ENCODE data around the gene EFCAB6. TPM values are rescaled to one million over a fixed set of nuclear protein-coding genes. Genes with fewer than 3 reads are reported as not detected.

The EFCAB6 gene
- total and polyA plus RNA-seq, 8 donors, result 0.29 to 10.5 (median 3.5) TPM

DNA sequence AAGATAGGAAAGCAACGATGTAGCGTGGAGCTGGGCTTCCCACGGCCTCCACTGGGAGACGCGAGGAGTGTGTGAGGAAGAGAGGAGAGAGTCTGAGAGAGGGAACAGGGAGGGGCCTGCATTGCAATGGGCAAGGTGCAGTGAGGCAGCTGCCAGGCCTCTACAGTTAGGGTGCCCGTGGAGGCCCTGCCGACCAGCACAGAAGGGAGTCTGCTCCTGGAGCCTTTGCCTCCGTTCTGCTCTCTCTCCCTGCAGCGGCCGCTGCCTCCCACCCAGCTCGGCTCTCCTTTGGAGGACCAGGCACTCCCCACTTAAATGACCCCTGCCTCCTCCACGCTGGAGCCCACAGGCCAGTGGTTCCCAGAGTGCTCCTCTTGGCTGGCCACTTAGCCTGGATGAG lies 181.7 kb downstream of the EFCAB6 start:
- intact Hi-C loops (cut with DNase I; ENCODE audit: low total_unique reads), result no loop called here
- no peaks in the 10 kb centered on the region for H3K9me3 ChIP-seq
- H3K27ac ChIP-seq, result no peak overlapping the region
- TF ChIP-seq, protein P1, sequence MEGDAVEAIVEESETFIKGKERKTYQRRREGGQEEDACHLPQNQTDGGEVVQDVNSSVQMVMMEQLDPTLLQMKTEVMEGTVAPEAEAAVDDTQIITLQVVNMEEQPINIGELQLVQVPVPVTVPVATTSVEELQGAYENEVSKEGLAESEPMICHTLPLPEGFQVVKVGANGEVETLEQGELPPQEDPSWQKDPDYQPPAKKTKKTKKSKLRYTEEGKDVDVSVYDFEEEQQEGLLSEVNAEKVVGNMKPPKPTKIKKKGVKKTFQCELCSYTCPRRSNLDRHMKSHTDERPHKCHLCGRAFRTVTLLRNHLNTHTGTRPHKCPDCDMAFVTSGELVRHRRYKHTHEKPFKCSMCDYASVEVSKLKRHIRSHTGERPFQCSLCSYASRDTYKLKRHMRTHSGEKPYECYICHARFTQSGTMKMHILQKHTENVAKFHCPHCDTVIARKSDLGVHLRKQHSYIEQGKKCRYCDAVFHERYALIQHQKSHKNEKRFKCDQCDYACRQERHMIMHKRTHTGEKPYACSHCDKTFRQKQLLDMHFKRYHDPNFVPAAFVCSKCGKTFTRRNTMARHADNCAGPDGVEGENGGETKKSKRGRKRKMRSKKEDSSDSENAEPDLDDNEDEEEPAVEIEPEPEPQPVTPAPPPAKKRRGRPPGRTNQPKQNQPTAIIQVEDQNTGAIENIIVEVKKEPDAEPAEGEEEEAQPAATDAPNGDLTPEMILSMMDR (IDR thresholded peaks at IDR 0.05), result no peak
- TF ChIP-seq POLR2A (IDR thresholded peaks at IDR 0.05) (no peak), EP300 (IDR thresholded peaks at IDR 0.05) (no peak), POLR2AphosphoS5 (IDR thresholded peaks at IDR 0.05) (no peak)
- DNase-seq, result no peak
- no peaks in the 10 kb centered on the region for H3K36me3 ChIP-seq
- H3K4me1 ChIP-seq, result no peaks in the 10 kb centered on the region
- no peak overlapping the region for H3K4me3 ChIP-seq
- H3K27me3 ChIP-seq, result no peaks in the 10 kb centered on the region
- WGBS, 5 donors, result 85 to 90% (median 88%) methylated on average over 8 to 12 of the region's 12 CpGs

DNA sequence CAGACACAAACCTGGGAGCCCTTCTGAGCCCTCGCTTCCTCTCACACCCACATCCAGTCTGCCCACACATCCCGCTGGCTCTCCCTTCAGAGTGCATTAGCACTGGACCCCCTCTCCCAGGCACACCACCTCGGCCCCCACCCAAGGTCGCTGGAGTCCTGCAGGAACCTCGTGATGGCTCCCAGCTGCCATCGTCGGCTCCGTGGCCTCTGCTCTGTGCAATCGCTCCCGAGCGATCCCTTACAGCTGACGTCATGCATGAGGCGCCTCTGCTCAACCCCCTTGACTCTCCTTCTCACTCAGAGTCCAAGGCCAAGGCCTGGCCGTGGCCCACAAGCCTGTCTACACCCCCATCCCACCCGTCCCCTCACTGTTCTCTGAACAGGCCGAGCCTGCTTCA lies 183.9 kb downstream of the EFCAB6 start:
- no peak for DNase-seq
- H3K36me3 ChIP-seq, result no peaks in the 10 kb centered on the region
- TF ChIP-seq EP300 (IDR thresholded peaks at IDR 0.05) (no peak), POLR2A (IDR thresholded peaks at IDR 0.05) (no peak), POLR2AphosphoS5 (IDR thresholded peaks at IDR 0.05) (no peak)
- TF ChIP-seq, protein P1 (IDR thresholded peaks at IDR 0.05), result no peak
- WGBS, 5 donors, result 59 to 80% (median 71%) methylated on average over 16 of the region's 16 CpGs
- intact Hi-C loops (cut with DNase I; ENCODE audit: low total_unique reads), result no loop called here
- H3K9me3 ChIP-seq, result no peaks in the 10 kb centered on the region
- no peak overlapping the region for H3K27ac ChIP-seq
- H3K27me3 ChIP-seq, result no peaks in the 10 kb centered on the region
- H3K4me3 ChIP-seq, result no peak overlapping the region
- no peaks in the 10 kb centered on the region for H3K4me1 ChIP-seq

DNA sequence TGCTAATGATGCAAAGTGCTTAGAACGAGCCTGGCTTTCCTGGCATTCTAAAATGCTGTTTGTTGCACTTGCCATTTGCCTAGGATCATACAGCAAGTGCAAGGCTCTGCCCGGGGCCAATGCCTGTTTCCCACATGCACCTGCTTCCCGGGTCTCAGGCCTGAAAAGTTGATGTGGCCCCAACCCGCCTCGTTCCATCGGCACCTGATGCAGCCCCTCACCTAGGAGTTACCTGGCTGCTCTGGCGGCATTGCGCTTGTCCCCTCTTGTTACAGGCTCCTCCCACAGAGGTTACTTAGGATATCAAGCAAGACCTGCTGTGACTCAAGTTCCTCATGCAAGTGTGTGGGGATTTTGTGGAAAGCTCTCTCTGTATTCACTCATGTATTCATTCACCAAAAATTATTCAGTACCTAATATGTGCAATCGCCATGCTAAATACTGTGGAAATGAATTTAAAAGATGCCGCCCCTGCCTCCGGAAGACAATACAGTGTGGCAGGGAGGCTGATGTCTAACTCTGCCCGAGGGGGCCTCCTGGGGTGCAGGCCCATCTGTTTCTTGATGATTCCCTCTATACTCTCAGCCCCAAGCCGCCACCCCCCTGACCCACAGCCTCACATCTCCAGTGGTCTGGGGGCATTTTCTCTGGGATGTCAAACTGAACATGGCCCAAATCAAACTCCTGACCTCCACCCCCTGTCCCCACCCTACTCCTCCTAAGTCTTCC lies 184.5 kb downstream of the EFCAB6 start:
- intact Hi-C loops (cut with DNase I; ENCODE audit: low total_unique reads), result no loop called here
- H3K4me1 ChIP-seq, result no peaks in the 10 kb centered on the region
- no peak overlapping the region for H3K4me3 ChIP-seq
- WGBS, 5 donors, result 87 to 89% (median 88%) methylated on average over 13 of the region's 13 CpGs
- H3K27ac ChIP-seq, result no peak overlapping the region
- DNase-seq, result no peak
- TF ChIP-seq, protein P1 (IDR thresholded peaks at IDR 0.05), result no peak
- TF ChIP-seq EP300 (IDR thresholded peaks at IDR 0.05) (no peak), POLR2AphosphoS5 (IDR thresholded peaks at IDR 0.05) (no peak), POLR2A (IDR thresholded peaks at IDR 0.05) (no peak)
- no peaks in the 10 kb centered on the region for H3K36me3 ChIP-seq
- H3K27me3 ChIP-seq, result no peaks in the 10 kb centered on the region
- H3K9me3 ChIP-seq, result no peaks in the 10 kb centered on the region

DNA sequence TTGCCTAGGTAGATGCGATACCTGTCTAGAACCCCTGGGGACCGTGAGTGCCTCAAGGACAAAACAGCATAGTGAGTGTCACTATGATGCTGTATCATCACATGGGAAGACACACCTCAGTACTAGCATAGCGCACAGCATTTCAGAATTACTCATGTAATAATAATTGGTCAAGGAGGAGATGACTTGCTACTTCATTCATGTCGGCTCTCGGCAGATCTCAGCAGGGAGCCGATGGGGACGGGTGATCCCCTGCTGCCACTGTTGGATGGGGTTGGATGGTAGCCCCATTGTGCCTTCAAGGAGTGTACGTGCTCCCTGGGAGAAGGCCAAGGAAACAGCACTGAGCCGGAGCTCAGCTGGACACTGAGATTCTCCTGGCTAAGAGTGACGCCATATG lies 186.9 kb downstream of the EFCAB6 start:
- Histone ChIP-seq H3K27me3 (no peaks in the 10 kb centered on the region), H3K4me1 (no peaks in the 10 kb centered on the region), H3K27ac (no peak overlapping the region), H3K9me3 (peaks cover 0 to 2% (median under 1%) of the 10 kb centered on the region in 4 donors), H3K4me3 (no peak overlapping the region), H3K36me3 (no peaks in the 10 kb centered on the region)
- no peak for DNase-seq
- TF ChIP-seq, protein P1 (IDR thresholded peaks at IDR 0.05), result no peak
- no peak for TF ChIP-seq EP300 (IDR thresholded peaks at IDR 0.05)
- TF ChIP-seq POLR2AphosphoS5 (IDR thresholded peaks at IDR 0.05), result no peak
- no peak for TF ChIP-seq POLR2A (IDR thresholded peaks at IDR 0.05)
- WGBS, 5 donors, result 86 to 93% (median 91%) methylated on average over 7 to 10 of the region's 10 CpGs
- intact Hi-C loops (cut with DNase I; ENCODE audit: low total_unique reads), result no loop called here
